HepG2 (cell line): Measurements from ENCODE around the gene ARHGEF40. TPM values are rescaled to one million over a fixed set of nuclear protein-coding genes. Genes with fewer than 3 reads are reported as not detected.

Source experiments
- CBX2 ChIP-seq, 2 experiments: fragments of 200-600 bp in 1 of 2; sonication (generic); formaldehyde crosslinking in 1 of 2; IDR thresholded peaks; 2 replicates each; pipeline versions ENCODE4 v1.7.0 to v1.8.1; 2018 to 2022; ENCODE audit warnings: low read depth in 2 of 2, low read length in 1 of 2, mild to moderate bottlenecking in 1 of 2, missing genetic modification reagents in 1 of 2
- GABPB1 ChIP-seq: IDR thresholded peaks from 2 replicates; pipeline ENCODE4 v1.6.1; 2016; ENCODE audit warnings: mild to moderate bottlenecking, missing genetic modification reagents, moderate library complexity, missing compliant biosample characterization
- GRHL1 ChIP-seq: sonication (generic); formaldehyde crosslinking; conservative IDR thresholded peaks from 2 replicates; pipeline ENCODE4 v1.8.0; 2022; ENCODE audit warnings: missing genetic modification reagents
- IKZF1 ChIP-seq: fragments of 450-650 bp; IDR thresholded peaks from 2 replicates; pipeline ENCODE4 v1.7.1; 2016
- LCORL ChIP-seq, 2 experiments: fragments of 450-650 bp in 1 of 2; sonication (generic) in 1 of 2; formaldehyde crosslinking in 1 of 2; IDR thresholded peaks; 2 replicates each; pipeline versions ENCODE4 v1.5.0 to v1.6.1; 2017 to 2020; ENCODE audit warnings: antibody characterized with exemption in 1 of 2, missing genetic modification reagents in 1 of 2
- NFATC3 ChIP-seq: sonication (generic); formaldehyde crosslinking; IDR thresholded peaks from 2 replicates; pipeline ENCODE4 v1.5.1; 2020; ENCODE audit warnings: mild to moderate bottlenecking, missing genetic modification reagents
- RERE ChIP-seq: IDR thresholded peaks from 2 replicates; pipeline ENCODE4 v1.6.1; 2016; ENCODE audit warnings: low read depth, missing genetic modification reagents, missing compliant biosample characterization
- TAF15 ChIP-seq: fragments of 200-400 bp; formaldehyde crosslinking; IDR thresholded peaks from one replicate; pipeline ENCODE4 v1.6.1; 2018; ENCODE audit warnings: mild to moderate bottlenecking, low read depth, low read length; ENCODE audit not compliant: poor library complexity, severe bottlenecking
- THAP11 ChIP-seq: IDR thresholded peaks from 2 replicates; pipeline ENCODE4 v1.6.1; 2016; ENCODE audit warnings: missing biosample characterization, missing genetic modification reagents
- XRCC5 ChIP-seq: fragments of 200-400 bp; formaldehyde crosslinking; optimal IDR thresholded peaks from 2 replicates; pipeline ENCODE3; 2017; ENCODE audit warnings: mild to moderate bottlenecking, low read length
- YEATS4 ChIP-seq: sonication (generic); formaldehyde crosslinking; IDR thresholded peaks from 2 replicates; pipeline ENCODE4 v1.4.0; 2020; ENCODE audit warnings: missing genetic modification reagents, borderline replicate concordance
- ZBTB38 ChIP-seq: sonication (generic); formaldehyde crosslinking; IDR thresholded peaks from 2 replicates; pipeline ENCODE4 v1.5.1; 2020; ENCODE audit warnings: mild to moderate bottlenecking, missing genetic modification reagents
- ZNF205 ChIP-seq: IDR thresholded peaks from 2 replicates; pipeline ENCODE4 v1.6.1; 2018; ENCODE audit warnings: missing biosample characterization, missing genetic modification reagents
- ZNF597 ChIP-seq: sonication (generic); formaldehyde crosslinking; IDR thresholded peaks from 2 replicates; pipeline ENCODE4 v1.5.0; 2020; ENCODE audit warnings: missing genetic modification reagents
- ZNF616 ChIP-seq: sonication (generic); formaldehyde crosslinking; IDR thresholded peaks from 2 replicates; pipeline ENCODE4 v1.5.0; 2020; ENCODE audit warnings: low read depth, mild to moderate bottlenecking, missing genetic modification reagents
- ZNF773 ChIP-seq: sonication (generic); formaldehyde crosslinking; IDR thresholded peaks from 2 replicates; pipeline ENCODE4 v1.4.0; 2020; ENCODE audit warnings: missing genetic modification reagents, borderline replicate concordance
- polyA plus RNA-seq, 8 experiments: library from polyadenylated mRNA; depleted of rRNA in 3 of 8; stranded (reverse) in 7 of 8; unstranded in 1 of 8; fragments of >200 nt; fragmentation: Illumina TruSeq in 4 of 8; extraction: Trizol in 4 of 8; gene quantifications; 2 replicates each; pipeline versions ENCODE4 v1.2.1 to v1.2.3, GENCODE V29; 2011 to 2016; ENCODE audit warnings: low read depth in 4 of 8, missing spikeins in 1 of 8, mixed read lengths in 1 of 8; ENCODE audit not compliant: insufficient read depth in 1 of 8
- total RNA-seq, 5 experiments: library from RNA; depleted of rRNA; stranded (reverse); fragments of >200 nt; fragmentation: Illumina TruSeq; extraction: Trizol; gene quantifications; 2 replicates each; pipeline ENCODE4 v1.2.3, GENCODE V29; 2016; ENCODE audit warnings: low read depth in 1 of 5

Gene ARHGEF40
- total and polyA plus RNA-seq, 2 of the 13 experiments (the other 11 are each of a cell fraction or from before 2014, with no cell fraction given): 28.1 to 78.1 TPM

- no peak for TF ChIP-seq GRHL1
- no peak for TF ChIP-seq RERE (CRISPR knock-in tag)
- peak; percentile 41 for TF ChIP-seq XRCC5
- 0 out of 2 replicates have a peak, but pooled peaks have one; percentile 58 for TF ChIP-seq ZNF616
- no peak for TF ChIP-seq ZNF597 (CRISPR knock-in tag)
- TF ChIP-seq IKZF1: no peak
- no peak for TF ChIP-seq NFATC3 (CRISPR knock-in tag)
- no peak for TF ChIP-seq TAF15
- TF ChIP-seq GABPB1 (CRISPR knock-in tag): 0 out of 2 replicates have a peak, but pooled peaks have one; percentile 32
- no peak for TF ChIP-seq LCORL (IDR thresholded peaks at IDR 0.05)
- peak; percentile 19; the same call in 1 of the 2 replicates for TF ChIP-seq LCORL (CRISPR knock-in tag; IDR thresholded peaks at IDR 0.05)
- TF ChIP-seq YEATS4 (CRISPR knock-in tag): no peak
- TF ChIP-seq CBX2 (IDR thresholded peaks at IDR 0.05; ENCODE audit: low read depth, low read length): no peak
- TF ChIP-seq CBX2 (CRISPR knock-in tag; IDR thresholded peaks at IDR 0.05; ENCODE audit: low read depth): no peak
- no peak for TF ChIP-seq ZNF773 (CRISPR knock-in tag)
- TF ChIP-seq ZBTB38 (CRISPR knock-in tag): peak; percentile 72; the same call in 1 of the 2 replicates
- 0 out of 2 replicates have a peak, but pooled peaks have one; percentile 2 for TF ChIP-seq ZNF205 (CRISPR knock-in tag)
- TF ChIP-seq THAP11: 0 out of 2 replicates have a peak, but pooled peaks have one; percentile 30
Measured at GRCh38 chr14:21057803-21058675, 12.1 kb upstream of the ARHGEF40 start, which contains the start of gene RNASE8 (continued).
